KBM-7 (cell line): Measurements from ENCODE around the gene TBCK.
A peak's percentile ranks its signal among the peaks of the same experiment; 100 is the strongest.

ENCODE experiments used
- DNase-seq: peaks from one replicate; pipeline ENCODE4 v3.0.0-alpha.2; 2015
- in situ Hi-C: fragments of 300-500 bp; cut with MboI; formaldehyde crosslinking; loops from 2 replicates; pipeline ENCODE4 v1.14.3; 2020; ENCODE audit warnings: low sequenced_read_pairs, low pct_unique_long_range_greater_than_20kb, mixed read lengths

Gene TBCK

DNA sequence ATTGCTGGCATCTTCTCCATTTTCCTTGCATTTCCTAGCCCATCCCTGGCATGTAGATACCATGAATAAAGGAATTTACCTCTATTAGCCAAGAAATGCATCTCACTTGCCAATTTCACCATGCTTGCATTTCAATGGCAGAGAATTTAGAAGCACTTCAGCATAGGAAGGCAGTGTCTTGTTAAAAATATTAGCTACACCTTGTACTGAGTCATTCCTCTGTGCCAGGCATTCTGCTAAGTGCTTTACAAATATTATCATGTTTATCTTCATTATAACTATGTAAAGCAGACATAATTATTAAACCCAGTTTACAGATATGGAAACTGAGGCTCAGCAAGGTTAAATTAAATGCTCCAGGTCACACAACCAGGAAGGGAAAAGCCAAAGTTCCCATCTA is 282.5 kb downstream of the TBCK start:
- no peak for DNase-seq
- in situ Hi-C loops: no loop called here

DNA sequence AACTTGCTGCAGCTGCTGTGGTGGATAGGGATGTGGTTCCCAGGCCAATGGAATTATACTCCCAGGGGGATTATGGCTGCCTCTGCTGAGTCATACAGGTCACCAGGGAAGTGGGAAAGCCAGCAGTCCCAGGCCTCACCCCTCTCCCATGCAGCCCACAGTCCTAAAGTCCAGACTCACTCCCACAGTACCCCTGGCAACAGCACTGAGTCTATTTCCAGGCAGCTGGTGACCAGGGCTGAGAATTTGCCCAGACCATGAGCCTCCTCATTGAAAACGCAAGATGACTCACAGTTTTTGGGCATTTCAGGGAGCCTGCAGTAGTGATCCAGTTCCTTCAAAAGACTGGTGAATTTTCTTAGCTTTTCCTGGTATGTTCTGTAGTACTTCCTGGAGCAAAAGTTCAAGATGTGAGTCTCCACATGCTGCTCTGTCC is 283.1 kb downstream of the TBCK start:
- DNase-seq: no peak
- in situ Hi-C loops: no loop called here

DNA sequence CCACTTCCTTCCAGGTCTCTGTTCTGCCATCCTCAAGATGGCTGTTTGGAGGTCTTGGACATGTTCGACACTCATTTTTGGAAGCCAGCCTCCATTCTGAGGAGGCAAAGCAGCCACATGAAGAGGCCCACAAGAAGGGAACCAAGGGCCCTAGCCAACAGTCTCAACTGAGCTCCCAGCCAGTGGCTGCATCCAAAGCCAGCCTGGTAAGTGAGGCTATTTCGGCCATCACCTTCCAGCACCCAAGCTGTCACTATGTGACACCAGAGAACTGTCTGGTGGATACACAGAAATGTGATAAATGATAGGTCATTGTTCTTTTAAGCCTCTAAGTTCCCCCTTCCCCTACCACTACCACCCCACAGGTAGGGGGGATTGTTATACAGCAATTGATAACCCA is 293.6 kb downstream of the TBCK start:
- no peak for DNase-seq
- in situ Hi-C loops: no loop called here

DNA sequence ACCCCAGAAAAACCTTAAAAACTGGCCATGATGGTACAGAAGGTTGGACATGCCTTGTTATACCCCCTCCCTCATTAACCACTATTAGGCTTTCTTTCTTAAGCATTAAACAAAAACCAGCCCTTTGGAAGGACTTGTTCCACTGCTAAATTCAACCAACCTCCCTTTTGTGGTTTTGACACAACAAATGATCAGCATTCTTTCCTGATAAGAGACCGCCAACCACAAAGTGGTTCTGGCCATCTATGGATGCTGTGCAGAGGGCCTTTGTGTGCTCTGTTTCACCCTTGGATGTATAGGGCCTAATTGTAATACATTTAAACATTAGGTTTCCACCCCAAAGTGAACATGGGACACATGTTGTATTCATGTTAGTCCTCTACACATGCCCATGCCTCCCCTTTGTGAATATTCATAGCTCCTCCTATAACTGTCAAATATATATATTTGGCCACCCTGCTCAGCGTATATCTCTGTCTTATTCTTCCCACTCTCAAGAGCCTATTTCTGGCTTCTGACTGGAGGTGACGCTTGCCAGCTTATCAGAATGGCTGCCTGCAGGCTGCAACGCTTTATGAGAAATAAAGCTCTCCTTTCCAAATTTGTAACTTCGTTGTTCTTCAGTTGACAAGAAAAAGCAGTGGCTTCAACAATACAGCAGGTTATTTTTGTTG is 294.1 kb downstream of the TBCK start:
- in situ Hi-C loops: no loop called here
- peak; percentile 67 for DNase-seq

DNA sequence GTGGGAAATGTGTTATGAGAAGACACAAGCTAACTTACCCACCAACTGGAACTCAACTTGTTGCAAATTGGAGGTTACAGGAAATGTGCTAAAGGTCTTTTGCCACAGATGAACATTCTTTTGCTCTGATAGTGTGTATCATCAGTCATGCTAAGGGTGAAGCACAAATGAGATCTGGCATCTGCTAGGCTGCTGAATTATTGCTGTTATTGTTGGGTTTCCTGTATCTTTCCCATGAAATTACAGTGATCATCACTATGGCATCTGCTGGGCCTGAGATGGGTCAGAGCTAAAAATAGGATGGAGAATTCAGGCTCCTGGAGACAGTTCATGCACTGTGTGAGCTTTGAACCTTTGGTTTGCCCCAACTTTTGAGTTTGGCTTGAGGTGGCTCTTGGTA is 296.2 kb downstream of the TBCK start:
- no peak for DNase-seq
- in situ Hi-C loops: no loop called here

DNA sequence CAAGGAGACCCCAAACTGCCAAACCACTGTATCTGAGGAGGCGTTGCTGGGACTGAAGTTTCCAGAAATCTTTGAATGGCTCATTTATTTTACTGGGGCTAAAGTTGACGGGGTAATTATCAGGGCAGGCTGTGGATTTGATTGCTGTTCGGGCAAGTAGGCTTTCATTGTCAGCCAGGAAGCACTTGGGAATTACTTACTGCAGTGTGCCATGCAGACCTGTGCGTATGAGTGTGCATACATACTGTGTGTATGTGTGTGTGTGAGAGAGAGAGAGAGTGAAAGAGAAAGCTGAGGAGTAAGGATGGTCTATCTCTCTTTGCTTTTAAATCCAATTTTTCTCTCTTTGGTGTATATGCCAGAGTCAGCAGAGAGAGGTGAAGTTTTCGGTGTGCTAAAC is 298.0 kb downstream of the TBCK start:
- in situ Hi-C loops: no loop called here
- DNase-seq: no peak

DNA sequence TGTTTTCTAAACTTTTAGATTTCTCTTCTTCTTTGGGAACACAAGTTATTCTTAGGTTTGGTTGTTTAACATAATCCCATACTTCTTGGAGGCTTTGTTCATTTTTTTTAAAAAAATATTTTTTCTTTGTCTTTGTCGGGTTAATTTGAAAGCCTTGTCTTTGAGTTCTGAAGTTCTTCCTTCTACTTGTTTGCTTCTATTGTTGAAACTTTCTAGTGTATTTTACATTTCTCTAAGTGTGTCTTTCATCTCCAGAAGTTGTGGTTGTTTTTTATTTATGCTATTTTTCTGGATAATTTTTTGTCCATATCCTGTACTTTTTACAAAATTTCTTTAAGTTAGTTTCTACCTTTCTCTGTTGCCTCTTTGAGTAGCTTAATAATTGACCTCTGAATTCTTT is 304.6 kb downstream of the TBCK start:
- no peak for DNase-seq
- in situ Hi-C loops: no loop called here

DNA sequence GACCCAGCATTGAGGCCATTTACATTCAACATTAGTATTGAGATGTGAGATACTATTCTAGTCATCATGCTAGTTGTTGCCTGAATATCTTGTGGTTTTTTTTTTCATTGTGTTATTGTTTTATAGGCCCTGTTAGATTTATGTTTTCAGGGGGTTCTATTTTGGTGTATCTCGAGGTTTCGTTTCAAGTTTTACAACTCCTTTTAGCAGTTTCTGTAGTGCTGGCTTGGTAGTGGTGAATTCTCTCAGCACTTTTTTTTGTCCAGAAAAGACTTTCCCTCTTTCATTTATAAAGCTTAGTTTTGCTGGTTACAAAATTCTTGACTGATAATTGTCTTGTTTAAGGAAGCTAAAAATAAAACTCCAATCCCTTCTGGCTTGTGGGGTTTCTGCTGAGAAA is 305.2 kb downstream of the TBCK start:
- no peak for DNase-seq
- in situ Hi-C loops: no loop called here

DNA sequence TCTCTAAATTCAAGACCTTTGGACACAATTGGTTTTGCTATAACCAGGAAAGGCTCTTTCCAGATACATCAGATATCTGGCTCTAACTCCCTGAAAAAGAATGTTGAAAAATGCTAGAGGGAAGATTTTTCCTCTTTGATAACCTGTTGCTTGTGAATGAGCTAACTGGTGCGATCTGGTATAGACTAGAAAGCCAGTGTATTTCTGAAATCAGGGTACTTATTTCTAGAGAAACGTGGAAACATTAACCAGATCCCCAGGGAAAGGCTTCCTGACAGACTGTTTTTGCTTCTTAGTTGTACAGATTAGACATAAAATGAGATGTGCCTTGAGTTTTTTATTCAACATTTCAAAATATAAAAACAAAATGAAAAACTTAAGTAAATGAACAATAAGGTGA is 313.0 kb downstream of the TBCK start:
- no peak for DNase-seq
- in situ Hi-C loops: no loop called here

DNA sequence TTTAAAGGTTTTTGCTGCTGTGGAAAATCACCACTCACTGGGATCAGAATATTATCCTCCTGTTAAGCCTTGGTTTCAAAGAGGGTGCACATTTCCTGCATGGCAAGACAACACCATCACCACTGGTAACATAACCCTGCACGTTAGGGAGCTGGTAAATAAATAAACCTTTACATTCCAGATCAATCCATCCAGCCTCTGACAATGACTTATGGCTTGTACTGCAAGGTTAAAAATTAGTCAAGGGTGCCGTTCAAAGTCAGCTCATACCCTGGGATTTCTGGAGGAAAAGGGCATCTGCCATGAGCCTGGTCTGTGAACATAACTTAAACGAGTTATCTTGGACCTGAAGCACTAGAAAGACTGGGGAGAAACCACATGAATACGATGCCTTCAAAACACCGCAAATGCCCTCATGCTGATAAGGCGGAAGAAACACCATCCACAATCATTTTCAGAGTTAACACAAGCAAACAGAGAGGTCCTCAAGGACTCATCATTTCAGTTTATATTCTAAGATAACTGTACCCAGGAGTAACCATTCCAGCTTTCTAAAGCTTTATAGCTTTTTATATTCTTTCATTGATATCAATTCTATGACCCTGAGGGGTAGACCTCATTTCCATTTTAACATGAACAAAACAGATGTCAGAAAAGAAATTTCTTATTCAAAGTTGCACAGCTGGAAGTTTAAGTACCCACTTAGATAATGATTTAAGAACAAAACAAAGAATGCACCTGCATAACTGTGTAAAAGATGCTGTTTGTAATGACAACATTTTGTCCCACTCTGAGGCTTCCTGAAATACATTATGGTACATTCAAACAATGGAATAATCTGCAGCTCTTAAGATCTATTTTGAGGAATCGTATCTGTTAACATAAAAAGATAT is 317.6 kb downstream of the TBCK start:
- in situ Hi-C loops: no loop called here
- DNase-seq: no peak

DNA sequence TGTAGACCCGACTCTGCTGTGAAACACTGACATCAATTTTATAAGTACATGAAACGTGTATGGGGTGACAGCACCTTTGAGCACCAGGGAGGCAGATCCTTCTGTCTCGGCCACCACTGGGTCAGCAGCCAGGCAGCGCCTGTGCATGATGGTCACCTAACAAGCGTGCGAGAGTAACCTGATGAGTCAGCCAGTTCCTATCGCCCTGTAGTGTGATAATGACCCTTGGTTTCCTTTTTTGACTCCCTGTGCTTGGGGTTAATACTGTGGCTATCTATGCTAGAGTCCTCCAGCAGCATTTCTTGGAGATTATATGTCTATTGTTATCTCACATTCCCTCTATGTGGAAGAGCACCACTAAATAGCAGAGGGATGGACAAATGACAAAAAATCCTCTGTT is 319.2 kb downstream of the TBCK start:
- no peak for DNase-seq
- in situ Hi-C loops: no loop called here

DNA sequence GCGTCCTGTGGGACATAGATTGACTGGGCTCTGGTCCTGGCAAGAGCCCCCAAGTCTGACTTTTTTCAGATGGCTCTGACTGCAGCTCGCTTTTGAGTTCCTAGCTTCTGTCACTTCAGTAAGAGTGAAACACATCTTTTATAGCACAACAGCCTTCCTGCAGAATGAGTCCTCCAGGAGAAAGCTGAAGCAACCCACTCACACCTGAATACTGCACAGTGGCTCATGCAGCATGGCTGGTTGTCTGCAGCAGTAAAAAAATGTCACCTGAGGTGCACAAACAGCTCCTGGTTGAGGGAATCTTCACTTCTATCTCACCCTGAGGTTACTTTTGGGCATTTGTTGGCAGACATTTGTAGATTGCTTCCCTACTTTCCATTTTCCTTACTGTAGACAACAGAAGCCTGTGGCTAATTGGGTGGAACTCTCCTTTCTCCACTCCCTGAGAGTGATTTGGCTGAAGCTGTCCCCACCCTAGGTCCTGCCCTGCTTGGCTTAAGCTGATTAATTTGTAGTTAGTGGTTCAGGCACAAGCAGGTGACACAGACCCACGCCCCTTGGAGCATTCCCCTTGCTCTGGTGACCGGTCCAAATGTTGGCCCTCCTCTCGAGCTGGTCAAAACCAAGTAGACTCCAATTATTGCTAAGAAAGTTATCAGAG is 321.0 kb downstream of the TBCK start:
- in situ Hi-C loops: no loop called here
- DNase-seq: no peak

DNA sequence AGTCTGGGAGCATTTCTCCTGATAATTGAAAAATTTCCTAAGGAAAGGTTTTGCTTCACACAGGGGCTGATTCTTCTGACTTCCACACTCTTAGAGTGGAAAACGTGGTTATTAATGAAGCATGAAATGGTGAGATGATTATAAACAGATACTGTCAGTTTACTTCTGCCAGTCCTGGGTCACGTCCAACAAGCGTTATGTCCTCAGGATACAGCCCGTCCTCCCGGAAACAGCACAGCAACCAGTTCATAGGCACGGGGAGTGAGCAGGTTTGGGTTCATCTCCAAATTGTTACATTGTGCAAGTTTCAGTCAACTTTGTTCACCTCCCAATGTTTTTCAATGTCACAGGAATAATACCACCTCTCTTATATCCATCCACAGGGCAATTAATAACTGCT is 321.9 kb downstream of the TBCK start:
- no peak for DNase-seq
- in situ Hi-C loops: no loop called here

DNA sequence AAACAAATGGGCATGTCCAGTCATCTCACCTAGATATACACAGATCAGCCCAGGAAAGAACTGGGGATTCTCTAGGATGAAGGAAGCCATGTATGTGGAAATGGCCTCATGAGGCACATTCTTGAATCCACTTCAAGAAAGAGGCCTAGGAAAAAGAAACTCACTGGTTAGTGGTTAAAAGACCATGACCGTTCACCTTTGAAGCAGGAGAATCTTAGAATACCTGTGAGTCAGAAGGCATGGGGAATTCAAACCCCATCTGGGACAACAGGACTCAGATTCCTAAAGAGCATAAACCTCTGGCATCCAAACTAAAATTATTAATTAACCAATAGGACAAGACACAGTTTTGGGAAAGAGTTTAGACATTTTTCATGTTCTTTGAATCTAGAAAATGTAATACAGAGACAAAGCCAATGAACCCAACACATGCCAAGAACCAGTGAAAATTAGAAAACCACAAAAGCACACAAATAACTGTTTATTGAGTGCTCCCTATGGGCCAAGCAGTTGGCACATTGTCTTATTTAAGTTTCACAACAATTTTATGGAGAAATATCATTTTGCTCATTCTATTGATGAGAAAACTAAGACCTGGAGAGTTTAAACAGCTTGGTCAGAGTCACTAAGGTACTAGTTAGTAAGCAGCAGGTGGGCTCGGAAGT is 323.2 kb downstream of the TBCK start:
- in situ Hi-C loops: no loop called here
- DNase-seq: no peak

DNA sequence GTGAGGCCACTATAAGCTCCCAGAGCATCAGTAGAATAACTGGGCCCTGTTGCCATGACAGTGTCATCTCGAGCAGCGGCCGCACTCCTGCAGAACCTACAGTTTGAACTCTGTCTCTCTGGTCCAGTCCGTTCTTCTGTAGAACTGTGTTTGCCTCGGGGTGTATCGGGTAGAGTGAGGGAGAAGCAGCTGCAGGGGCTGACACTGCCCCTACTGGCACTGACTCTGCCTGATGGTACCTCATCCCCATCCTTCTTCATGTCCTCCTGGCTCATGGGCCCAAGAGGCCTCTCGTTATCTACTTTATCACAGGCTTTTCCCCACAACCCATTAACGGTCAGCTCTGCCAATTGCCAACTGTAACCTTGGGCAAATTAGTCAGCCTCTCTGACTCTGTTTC is 324.3 kb downstream of the TBCK start:
- DNase-seq: no peak
- in situ Hi-C loops: no loop called here
